Hematopoietic multipotent progenitor cell treated with erythropoietin and hydrocortisone succinate and interleukin-3 and kit ligand, for 8 days (in vitro differentiated cells): ENCODE results near the gene PEMT.

Experiments
- DNase-seq: peaks from one replicate; pipeline ENCODE4 v3.0.0-alpha.2; 2015

The PEMT gene

DNA sequence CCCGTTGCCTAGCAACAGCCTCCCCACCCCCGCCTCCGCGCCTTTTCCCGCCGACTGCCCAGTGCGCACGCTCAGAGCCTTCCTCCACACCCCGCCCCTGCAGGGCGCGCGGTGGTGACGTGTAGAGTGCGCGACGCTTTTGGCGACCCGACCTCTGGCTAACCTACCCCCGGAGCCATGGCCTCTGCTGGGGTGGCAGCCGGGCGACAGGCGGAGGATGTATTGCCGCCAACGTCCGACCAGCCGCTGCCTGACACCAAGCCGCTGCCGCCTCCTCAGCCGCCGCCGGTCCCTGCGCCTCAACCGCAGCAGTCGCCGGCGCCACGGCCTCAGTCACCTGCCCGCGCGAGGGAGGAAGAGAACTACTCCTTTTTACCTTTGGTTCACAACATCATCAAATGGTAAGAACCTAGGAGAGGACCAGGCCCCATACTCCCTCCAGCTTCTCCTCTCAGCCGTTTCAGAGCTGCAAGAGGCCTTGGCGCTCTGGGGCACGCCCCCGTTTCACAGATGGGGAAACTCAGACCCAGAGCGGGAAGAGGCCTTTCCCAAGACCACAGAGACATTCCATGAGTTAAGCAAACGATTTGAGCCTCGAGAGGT, 114.5 kb downstream of the PEMT start, which contains the start of gene MED9:
MED9 (plus strand) TSS at position 136 of the 603 bp plus-strand sequence; CDS start at position 178, 42 bp downstream.
- peak; percentile 91 for DNase-seq

DNA sequence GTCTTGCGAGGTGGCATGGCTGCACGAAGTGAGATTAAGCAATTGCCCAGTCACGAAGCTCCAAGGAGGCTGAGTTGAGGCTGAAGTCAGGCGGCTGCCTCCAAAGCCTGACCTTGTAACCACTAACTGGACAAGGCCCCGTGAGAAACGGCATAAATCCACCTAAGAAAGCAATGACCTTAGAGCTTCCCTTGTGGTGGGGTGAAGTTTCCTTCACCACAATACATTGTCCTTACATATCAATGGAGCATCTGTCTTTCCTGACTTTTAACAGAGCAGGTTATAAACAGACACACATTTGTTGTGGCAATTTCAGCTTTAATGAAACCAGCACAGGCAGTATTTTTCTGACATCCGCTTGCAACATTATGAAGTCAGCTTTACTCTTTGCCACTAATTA, 117.2 kb downstream of the PEMT start:
- DNase-seq, result no peak

- DNase-seq, result no peak
These were observed 119.1 kb downstream of the PEMT start for GRCh38 chr17:17472333-17472920.

- DNase-seq, result no peak
These were observed 121.5 kb downstream of the PEMT start for GRCh38 chr17:17469996-17470395.

DNA sequence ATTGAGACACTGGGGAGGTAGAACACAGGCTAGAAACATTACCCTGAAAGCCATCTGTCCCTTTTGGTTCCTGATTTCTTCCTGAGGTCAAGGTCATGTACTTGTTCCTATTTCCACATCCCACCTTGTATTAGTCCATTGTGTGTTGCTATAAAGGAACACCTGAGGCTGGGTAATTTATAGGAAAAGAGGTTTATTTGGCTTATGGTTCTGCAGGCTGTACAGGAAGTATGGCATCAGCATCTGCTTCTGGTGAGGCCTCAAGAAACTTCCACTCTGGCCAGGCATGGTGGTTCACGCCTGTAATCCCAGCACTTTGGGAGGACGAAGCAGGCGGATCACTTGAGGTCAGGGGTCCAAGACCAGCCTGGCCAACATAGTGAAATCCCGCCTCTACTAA, 122.2 kb downstream of the PEMT start:
- DNase-seq, result no peak

DNA sequence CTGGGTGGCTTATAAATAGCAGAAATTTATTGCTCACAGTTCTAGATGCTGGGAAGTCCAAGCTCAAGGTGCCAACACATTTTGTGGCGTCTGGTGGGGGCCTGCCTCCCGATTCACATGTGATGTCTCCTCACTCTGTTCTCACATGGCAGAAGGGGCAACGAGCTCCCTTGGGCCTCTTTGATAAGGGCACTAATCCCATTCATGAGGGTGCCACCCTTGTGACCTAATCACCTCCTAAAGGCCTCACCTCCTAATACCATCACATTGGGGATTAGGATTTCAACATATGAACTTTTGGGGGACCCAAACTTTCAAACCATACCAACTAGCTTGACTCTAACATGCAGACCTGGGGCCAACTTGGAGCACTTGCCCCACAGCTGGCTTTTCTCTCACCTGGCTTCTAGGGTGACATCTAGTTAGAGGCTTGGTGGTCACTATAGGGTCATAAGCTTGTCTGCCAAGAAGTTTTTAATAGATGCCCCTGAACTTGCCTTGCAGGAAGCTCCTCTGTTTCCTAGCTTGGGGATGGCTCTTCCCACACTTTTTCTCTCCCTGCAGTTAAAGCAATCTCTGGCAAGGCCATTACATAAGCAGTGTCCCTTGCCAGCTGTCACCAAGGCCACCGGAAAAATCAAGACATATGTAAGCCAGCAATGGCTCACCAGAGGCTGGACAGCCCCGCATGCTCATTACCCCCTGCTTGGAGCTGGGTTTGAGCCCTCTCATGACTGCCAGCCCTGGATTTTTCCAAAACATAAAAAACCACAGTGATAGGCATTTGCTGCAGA, 123.1 kb downstream of the PEMT start:
- no peak for DNase-seq

DNA sequence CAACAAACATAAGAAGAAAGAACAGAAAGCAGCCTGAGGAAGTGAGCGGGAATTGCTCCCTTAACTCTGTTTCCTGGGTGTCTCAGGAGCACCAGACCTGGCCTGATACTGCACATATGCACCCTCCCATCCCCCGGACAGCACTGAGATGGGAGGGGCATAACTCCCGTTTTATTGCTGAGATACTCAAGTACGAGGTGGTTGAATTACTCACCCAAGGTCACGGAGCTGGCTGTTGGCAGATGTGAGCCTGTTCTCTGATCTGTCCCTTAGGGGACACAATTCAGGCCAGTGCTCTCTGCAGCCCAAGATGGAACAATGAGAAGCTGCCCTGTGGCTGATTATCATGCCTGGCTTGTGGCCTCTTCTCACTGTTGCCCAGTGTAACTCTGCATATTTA, 123.8 kb downstream of the PEMT start:
- no peak for DNase-seq

- DNase-seq, result no peak
These were observed 124.5 kb downstream of the PEMT start for GRCh38 chr17:17467016-17467415.

DNA sequence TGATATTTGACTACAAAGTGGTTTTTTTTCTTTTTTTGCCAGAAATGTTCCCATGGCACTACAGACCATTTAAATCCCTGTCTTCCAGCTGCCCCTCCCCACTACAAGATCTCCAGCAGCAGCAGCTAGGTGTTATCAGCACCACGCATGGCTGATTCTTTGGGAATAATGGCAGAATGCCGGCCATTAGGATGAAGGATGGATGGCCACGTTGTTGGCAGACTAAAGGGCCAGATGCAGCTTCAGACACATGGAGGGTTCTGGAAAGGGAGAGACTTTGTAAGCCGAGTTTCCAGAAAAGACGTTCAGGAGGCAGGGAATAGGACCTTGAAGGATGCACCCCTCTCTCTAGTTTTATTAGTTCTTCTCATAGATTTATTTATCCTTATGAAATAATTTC, 125.0 kb downstream of the PEMT start:
- DNase-seq, result no peak

DNA sequence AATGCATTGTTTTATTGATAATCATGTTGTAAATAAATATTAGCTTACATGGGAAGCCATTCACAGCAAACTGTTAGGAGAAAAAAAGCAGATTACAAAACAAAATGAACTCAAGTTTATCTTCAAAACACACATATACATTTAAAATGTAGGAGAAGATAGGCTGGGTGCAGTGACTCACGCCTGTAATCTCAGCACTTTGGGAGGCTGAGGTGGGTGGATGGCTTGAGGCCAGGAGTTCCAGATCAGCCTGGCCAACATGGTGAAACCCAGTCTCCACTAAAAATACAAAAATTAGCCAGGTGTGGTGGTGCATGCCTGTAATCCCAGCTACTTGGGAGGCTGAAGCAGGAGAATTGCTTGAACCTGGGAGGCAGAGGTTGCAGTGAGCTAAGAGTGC, 125.6 kb downstream of the PEMT start:
- DNase-seq, result peak; percentile 30

DNA sequence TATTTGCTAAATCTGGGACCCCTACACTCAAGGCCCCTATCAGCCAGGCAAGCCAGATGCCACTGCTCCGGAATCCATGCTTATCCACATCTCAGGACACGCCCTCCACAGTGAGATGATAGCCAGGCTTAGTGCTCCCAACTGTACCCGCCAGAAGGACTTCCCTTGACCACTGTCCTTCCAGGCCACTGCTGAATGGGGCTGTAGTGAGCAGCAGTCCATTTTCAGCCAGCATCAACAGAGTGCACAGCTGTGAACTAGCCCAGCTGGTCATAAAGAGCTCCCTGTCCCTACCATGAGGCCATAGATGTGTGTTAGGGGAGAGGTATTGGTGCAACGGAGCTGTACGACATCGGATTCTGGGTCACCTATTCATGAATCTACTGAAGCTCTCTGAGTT, 127.7 kb downstream of the PEMT start:
- no peak for DNase-seq

- DNase-seq, result no peak
These were observed 129.3 kb downstream of the PEMT start for GRCh38 chr17:17462048-17462824.

DNA sequence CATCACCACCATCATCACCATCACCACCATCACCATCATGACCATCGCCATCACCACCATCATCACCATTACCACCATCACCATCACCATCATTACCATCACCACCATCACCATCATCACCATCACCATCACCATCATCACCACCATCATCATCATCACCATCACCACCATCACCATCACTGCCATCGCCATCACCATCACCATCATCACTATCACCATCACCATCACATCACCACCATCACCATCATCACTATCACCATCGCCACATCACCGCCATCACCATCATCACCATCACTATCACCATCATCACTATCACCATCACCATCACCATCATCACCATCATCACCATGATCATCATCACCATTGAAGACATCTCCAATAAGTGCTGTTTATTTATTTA, 131.5 kb downstream of the PEMT start:
- no peak for DNase-seq

DNA sequence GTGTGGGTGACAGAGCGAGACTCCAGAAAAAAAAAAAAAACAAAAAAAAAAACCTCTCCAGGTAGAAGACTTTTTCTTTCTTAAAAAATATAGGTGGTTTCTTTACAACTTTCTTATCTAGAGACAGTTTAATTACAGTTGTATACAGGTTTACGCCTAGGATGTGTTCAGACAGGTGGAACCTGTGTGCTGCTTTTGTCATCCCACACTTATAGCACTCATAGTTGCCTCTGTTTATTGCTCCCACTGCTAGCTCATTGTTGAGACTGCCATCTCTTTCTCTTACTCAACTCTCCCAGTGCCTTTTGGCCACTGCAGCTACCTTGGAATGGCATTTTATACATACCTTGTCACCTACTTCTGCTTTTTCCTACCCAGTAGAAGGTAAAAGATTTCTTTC, 133.8 kb downstream of the PEMT start:
- no peak for DNase-seq

DNA sequence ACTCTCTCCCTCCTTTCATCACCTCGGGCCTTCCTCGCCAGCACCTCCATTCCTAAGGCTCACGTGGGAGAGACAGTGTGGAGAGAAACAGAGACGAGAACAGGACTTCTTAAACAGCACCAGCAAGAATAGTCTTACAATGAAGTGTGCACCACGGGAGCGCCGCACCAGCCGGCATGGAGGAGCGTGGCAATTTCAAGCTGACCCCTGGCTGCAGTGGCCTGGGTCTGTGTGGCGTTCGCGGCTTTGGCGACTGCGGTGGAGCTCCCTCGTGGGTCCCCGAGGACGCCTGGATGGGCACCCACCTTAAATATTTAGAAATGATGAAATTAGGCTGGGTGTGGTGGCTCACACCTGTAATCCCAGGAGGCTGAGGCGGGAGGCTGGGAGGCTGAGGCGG, 135.3 kb downstream of the PEMT start:
- no peak for DNase-seq
